Measurements from ENCODE around the gene DECR2. TPM values are rescaled to one million over a fixed set of nuclear protein-coding genes. Genes with fewer than 3 reads are reported as not detected.

The DECR2 gene
- total and polyA plus RNA-seq, 8 donors = 5.8 to 149 (median 21.7) TPM

- intact Hi-C loops (cut with DNase I; ENCODE audit: low total_unique reads) = no loop called here
- Histone ChIP-seq H3K27ac (no peak overlapping the region), H3K4me3 (no peak overlapping the region), H3K4me1 (peaks cover 0 to 9% (median 7%) of the 10 kb centered on the region in 4 donors), H3K9me3 (no peaks in the 10 kb centered on the region), H3K36me3 (no peaks in the 10 kb centered on the region), H3K27me3 (peaks cover 0 to 14% (median 0%) of the 10 kb centered on the region in 3 donors)
- DNase-seq = no peak
- TF ChIP-seq POLR2AphosphoS5 (IDR thresholded peaks at IDR 0.05) (no peak), EP300 (IDR thresholded peaks at IDR 0.05) (no peak), POLR2A (IDR thresholded peaks at IDR 0.05) (no peak), CTCF (IDR thresholded peaks at IDR 0.05) (no peak)
- WGBS, 5 donors = 73 to 77% (median 76%) methylated on average over 15 to 19 of the region's 19 CpGs
Observed at GRCh38 chr16:359067-359763, 42.5 kb upstream of the DECR2 start.

- Histone ChIP-seq H3K27me3 (peaks cover 0 to 21% (median 0%) of the 10 kb centered on the region in 3 donors), H3K27ac (no peak overlapping the region), H3K4me3 (no peak overlapping the region), H3K4me1 (peaks cover 0 to 16% (median 15%) of the 10 kb centered on the region in 4 donors), H3K36me3 (no peaks in the 10 kb centered on the region), H3K9me3 (no peaks in the 10 kb centered on the region)
- intact Hi-C loops (cut with DNase I; ENCODE audit: low total_unique reads) = loop anchor here (10.0 kb wide), 1 partner anchor 125 kb away; the partner anchor contains the start of gene FAM234A
- WGBS, 5 donors = 87 to 91% (median 90%) methylated on average over 37 to 47 of the region's 47 CpGs
- TF ChIP-seq CTCF (IDR thresholded peaks at IDR 0.05) (no peak), EP300 (IDR thresholded peaks at IDR 0.05) (no peak), POLR2A (IDR thresholded peaks at IDR 0.05) (no peak), POLR2AphosphoS5 (IDR thresholded peaks at IDR 0.05) (no peak)
- no peak for DNase-seq
Observed at GRCh38 chr16:359871-360697, 41.6 kb upstream of the DECR2 start.

GRCh38 chr16:360698-361336 lies 40.9 kb upstream of the DECR2 start:
- H3K4me3 ChIP-seq = no peak overlapping the region
- intact Hi-C loops (cut with DNase I; ENCODE audit: low total_unique reads) = loop anchor here (10.0 kb wide), 1 partner anchor 126 kb away; the partner anchor contains the start of gene FAM234A
- no peaks in the 10 kb centered on the region for H3K36me3 ChIP-seq
- 90 to 94% (median 93%) methylated on average over 42 to 47 of the region's 47 CpGs for WGBS, 5 donors
- DNase-seq = no peak
- H3K27ac ChIP-seq = no peak overlapping the region
- H3K9me3 ChIP-seq = no peaks in the 10 kb centered on the region
- peaks cover 0 to 16% (median 15%) of the 10 kb centered on the region in 4 donors for H3K4me1 ChIP-seq
- H3K27me3 ChIP-seq = peaks cover 0 to 21% (median 0%) of the 10 kb centered on the region in 3 donors
- TF ChIP-seq EP300 (IDR thresholded peaks at IDR 0.05) = no peak
- no peak for TF ChIP-seq POLR2A (IDR thresholded peaks at IDR 0.05)
- no peak for TF ChIP-seq POLR2AphosphoS5 (IDR thresholded peaks at IDR 0.05)
- no peak for TF ChIP-seq CTCF (IDR thresholded peaks at IDR 0.05)

- WGBS, 5 donors = 83 to 89% (median 87%) methylated on average over 10 to 30 of the region's 30 CpGs
- no peaks in the 10 kb centered on the region for H3K9me3 ChIP-seq
- intact Hi-C loops (cut with DNase I; ENCODE audit: low total_unique reads) = loop anchor here (10.0 kb wide), 1 partner anchor 127 kb away; the partner anchor contains the start of gene FAM234A
- no peak overlapping the region for H3K27ac ChIP-seq
- peaks cover 0 to 21% (median 0%) of the 10 kb centered on the region in 3 donors for H3K27me3 ChIP-seq
- H3K4me3 ChIP-seq = no peak overlapping the region
- DNase-seq = no peak
- H3K36me3 ChIP-seq = peaks cover 0 to 6% (median 4%) of the 10 kb centered on the region in 4 donors
- peaks cover 0 to 16% (median 15%) of the 10 kb centered on the region in 4 donors for H3K4me1 ChIP-seq
- no peak for TF ChIP-seq EP300 (IDR thresholded peaks at IDR 0.05)
- no peak for TF ChIP-seq POLR2A (IDR thresholded peaks at IDR 0.05)
- no peak for TF ChIP-seq CTCF (IDR thresholded peaks at IDR 0.05)
- TF ChIP-seq POLR2AphosphoS5 (IDR thresholded peaks at IDR 0.05) = no peak
Observed at GRCh38 chr16:361341-361871, 40.3 kb upstream of the DECR2 start.

Data from stomach (tissue), 9 donors.